ENCODE measurements around the gene TM9SF1.

The TM9SF1 gene

GRCh38 chr14:24194873-24195185, 412 bp downstream of the TM9SF1 start:
- H3F3A ChIP-seq (ENCODE audit: insufficient read depth, low read length): no peaks in the 10 kb centered on the region
- H3K36me3 ChIP-seq (ENCODE audit: insufficient read depth, low read length): peaks cover 31% of the 10 kb centered on the region
- no peaks in the 10 kb centered on the region for H3K27me3 ChIP-seq (ENCODE audit: insufficient read depth, low read length)
- H3K4me2 ChIP-seq (ENCODE audit: low read length): peak overlapping the region; percentile 97
- no peak overlapping the region for H2AFZ ChIP-seq (ENCODE audit: low read length)
- no peaks in the 10 kb centered on the region for H3K9me2 ChIP-seq (ENCODE audit: low read depth, low read length)
- TF ChIP-seq, protein P1, sequence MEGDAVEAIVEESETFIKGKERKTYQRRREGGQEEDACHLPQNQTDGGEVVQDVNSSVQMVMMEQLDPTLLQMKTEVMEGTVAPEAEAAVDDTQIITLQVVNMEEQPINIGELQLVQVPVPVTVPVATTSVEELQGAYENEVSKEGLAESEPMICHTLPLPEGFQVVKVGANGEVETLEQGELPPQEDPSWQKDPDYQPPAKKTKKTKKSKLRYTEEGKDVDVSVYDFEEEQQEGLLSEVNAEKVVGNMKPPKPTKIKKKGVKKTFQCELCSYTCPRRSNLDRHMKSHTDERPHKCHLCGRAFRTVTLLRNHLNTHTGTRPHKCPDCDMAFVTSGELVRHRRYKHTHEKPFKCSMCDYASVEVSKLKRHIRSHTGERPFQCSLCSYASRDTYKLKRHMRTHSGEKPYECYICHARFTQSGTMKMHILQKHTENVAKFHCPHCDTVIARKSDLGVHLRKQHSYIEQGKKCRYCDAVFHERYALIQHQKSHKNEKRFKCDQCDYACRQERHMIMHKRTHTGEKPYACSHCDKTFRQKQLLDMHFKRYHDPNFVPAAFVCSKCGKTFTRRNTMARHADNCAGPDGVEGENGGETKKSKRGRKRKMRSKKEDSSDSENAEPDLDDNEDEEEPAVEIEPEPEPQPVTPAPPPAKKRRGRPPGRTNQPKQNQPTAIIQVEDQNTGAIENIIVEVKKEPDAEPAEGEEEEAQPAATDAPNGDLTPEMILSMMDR (IDR thresholded peaks at IDR 0.05; ENCODE audit: low read length): no peak
- no peak for TF ChIP-seq EZH2 (IDR thresholded peaks at IDR 0.05; ENCODE audit: borderline replicate concordance, low read length)
- H3K27ac ChIP-seq (ENCODE audit: low read depth, low read length, poor library complexity, severe bottlenecking): peak overlapping the region; percentile 92
- peak overlapping the region; percentile 96 for H3K9ac ChIP-seq (ENCODE audit: low read length)
- H3K4me1 ChIP-seq (ENCODE audit: insufficient read depth, low read length, severe bottlenecking): peaks cover 29% of the 10 kb centered on the region
- H4K20me1 ChIP-seq (ENCODE audit: insufficient read depth, low read length): no peaks in the 10 kb centered on the region
- peak overlapping the region; percentile 89 for H3K4me3 ChIP-seq (ENCODE audit: low read depth, low read length, poor library complexity, severe bottlenecking)
- no peaks in the 10 kb centered on the region for H3K79me2 ChIP-seq (ENCODE audit: insufficient read depth, low read length)
- H3K9me3 ChIP-seq (ENCODE audit: low read length): 0 out of 2 replicates have a peak, but pooled peaks cover 3% of the 10 kb centered on the region

GRCh38 chr14:24194186-24194872, 912 bp downstream of the TM9SF1 start:
- peak overlapping the region; percentile 92 for H3K27ac ChIP-seq (ENCODE audit: low read depth, low read length, poor library complexity, severe bottlenecking)

GRCh38 chr14:24192933-24193332, 2.3 kb downstream of the TM9SF1 start:
- H3K4me1 ChIP-seq (ENCODE audit: insufficient read depth, low read length, severe bottlenecking): peaks cover 39% of the 10 kb centered on the region
- H4K20me1 ChIP-seq (ENCODE audit: insufficient read depth, low read length): no peaks in the 10 kb centered on the region
- no peaks in the 10 kb centered on the region for H3K9me2 ChIP-seq (ENCODE audit: low read depth, low read length)
- H2AFZ ChIP-seq (ENCODE audit: low read length): no peak overlapping the region
- H3K79me2 ChIP-seq (ENCODE audit: insufficient read depth, low read length): no peaks in the 10 kb centered on the region
- H3K27ac ChIP-seq (ENCODE audit: low read depth, low read length, poor library complexity, severe bottlenecking): no peak overlapping the region
- no peak overlapping the region for H3K4me2 ChIP-seq (ENCODE audit: low read length)
- H3K36me3 ChIP-seq (ENCODE audit: insufficient read depth, low read length): peaks cover 18% of the 10 kb centered on the region
- H3K27me3 ChIP-seq (ENCODE audit: insufficient read depth, low read length): no peaks in the 10 kb centered on the region
- no peak overlapping the region for H3K4me3 ChIP-seq (ENCODE audit: low read depth, low read length, poor library complexity, severe bottlenecking)
- TF ChIP-seq EZH2 (IDR thresholded peaks at IDR 0.05; ENCODE audit: borderline replicate concordance, low read length): no peak
- TF ChIP-seq, protein P1 (IDR thresholded peaks at IDR 0.05; ENCODE audit: low read length): no peak
- no peak overlapping the region for H3K9ac ChIP-seq (ENCODE audit: low read length)
- H3K9me3 ChIP-seq (ENCODE audit: low read length): no peaks in the 10 kb centered on the region
- H3F3A ChIP-seq (ENCODE audit: insufficient read depth, low read length): no peaks in the 10 kb centered on the region

More at GRCh38 chr14:24194186-24194872, 912 bp downstream of the TM9SF1 start:
- 0 out of 2 replicates have a peak, but pooled peaks cover 3% of the 10 kb centered on the region for H3K9me3 ChIP-seq (ENCODE audit: low read length)
- H3K9ac ChIP-seq (ENCODE audit: low read length): peak overlapping the region; percentile 96; the same call in 1 of the 2 replicates
- no peaks in the 10 kb centered on the region for H3F3A ChIP-seq (ENCODE audit: insufficient read depth, low read length)
- H3K4me2 ChIP-seq (ENCODE audit: low read length): peak overlapping the region; percentile 97
- H3K4me1 ChIP-seq (ENCODE audit: insufficient read depth, low read length, severe bottlenecking): peaks cover 32% of the 10 kb centered on the region
- H3K27me3 ChIP-seq (ENCODE audit: insufficient read depth, low read length): no peaks in the 10 kb centered on the region
- peak overlapping the region; percentile 89 for H3K4me3 ChIP-seq (ENCODE audit: low read depth, low read length, poor library complexity, severe bottlenecking)
- no peaks in the 10 kb centered on the region for H3K9me2 ChIP-seq (ENCODE audit: low read depth, low read length)
- TF ChIP-seq, protein P1 (IDR thresholded peaks at IDR 0.05; ENCODE audit: low read length): no peak
- TF ChIP-seq EZH2 (IDR thresholded peaks at IDR 0.05; ENCODE audit: borderline replicate concordance, low read length): no peak
- no peaks in the 10 kb centered on the region for H4K20me1 ChIP-seq (ENCODE audit: insufficient read depth, low read length)
- no peak overlapping the region for H2AFZ ChIP-seq (ENCODE audit: low read length)
- H3K79me2 ChIP-seq (ENCODE audit: insufficient read depth, low read length): no peaks in the 10 kb centered on the region
- H3K36me3 ChIP-seq (ENCODE audit: insufficient read depth, low read length): peaks cover 29% of the 10 kb centered on the region
